Stimulated activated CD8-positive, alpha-beta memory T cell treated with anti-CD3 and anti-CD28 coated beads, Interleukin-2, amount 100 ng/mL, for 1 hour (primary cell): ENCODE measurements around the gene C14orf119.

Source experiments
- DNase-seq, 2 donors: peaks; one replicate each; pipeline ENCODE4 v3.0.0-alpha.2; 2020; ENCODE audit warnings: low read depth in 2 of 2

The C14orf119 gene

GRCh38 chr14:23109769-23110168 lies 14.5 kb downstream of the C14orf119 start:
- no peak for DNase-seq

- no peak for DNase-seq
These were observed 15.5 kb downstream of the C14orf119 start for GRCh38 chr14:23110579-23111365.

- no peak for DNase-seq
These were observed 17.3 kb downstream of the C14orf119 start for GRCh38 chr14:23112359-23113178.

GRCh38 chr14:23113431-23114119 lies 18.3 kb downstream of the C14orf119 start:
- no peak for DNase-seq

- no peak for DNase-seq
These were observed 18.8 kb downstream of the C14orf119 start for GRCh38 chr14:23114120-23114458.

GRCh38 chr14:23114669-23115038 lies 19.3 kb downstream of the C14orf119 start:
- no peak for DNase-seq

GRCh38 chr14:23115039-23115731 lies 19.9 kb downstream of the C14orf119 start:
- DNase-seq, result no peak

- DNase-seq, result no peak
These were observed 20.6 kb downstream of the C14orf119 start for GRCh38 chr14:23115918-23116317.

GRCh38 chr14:23117371-23118020 lies 22.2 kb downstream of the C14orf119 start:
- DNase-seq, result no peak

- no peak for DNase-seq
These were observed 23.4 kb downstream of the C14orf119 start, which contains the start of gene CEBPE for GRCh38 chr14:23118506-23119362. TSS of gene CEBPE (minus strand) at chr14:23119255. CDS start at chr14:23119091, 164 bp downstream.

GRCh38 chr14:23119363-23120327 lies 24.3 kb downstream of the C14orf119 start:
- DNase-seq, result no peak

GRCh38 chr14:23120541-23121251 lies 25.4 kb downstream of the C14orf119 start:
- peak; percentile 50 to 51 for DNase-seq

GRCh38 chr14:23121361-23121771 lies 26.1 kb downstream of the C14orf119 start:
- no peak for DNase-seq

GRCh38 chr14:23122086-23122485 lies 26.8 kb downstream of the C14orf119 start:
- DNase-seq, result no peak

- DNase-seq, result no peak
These were observed 28.1 kb downstream of the C14orf119 start for GRCh38 chr14:23123419-23123818.

- no peak for DNase-seq
These were observed 29.1 kb downstream of the C14orf119 start for GRCh38 chr14:23124337-23124954.

- no peak for DNase-seq
These were observed 29.7 kb downstream of the C14orf119 start for GRCh38 chr14:23125011-23125410.

- no peak for DNase-seq
These were observed 30.7 kb downstream of the C14orf119 start for GRCh38 chr14:23125933-23126524.
